Astrocyte (in vitro differentiated cells and primary cell): ENCODE measurements around the gene HYAL1. TPM values are rescaled to one million over a fixed set of nuclear protein-coding genes. Genes with fewer than 3 reads are reported as not detected.

ENCODE experiments used
- DNase-seq: peaks from one replicate; pipeline ENCODE4 v3.0.0-alpha.2; 2010; ENCODE audit warnings: low read depth
- FAIRE-seq: peaks from 2 replicates; lab custom pipeline; 2011; peaks lifted over from hg19 to GRCh38; lab: Jason Lieb, UNC
- H2AFZ ChIP-seq: 2 replicates; pipeline ENCODE4 v1.6.0; 2012; ENCODE audit warnings: low read depth, low read length, inconsistent platforms
- H3K27ac ChIP-seq: 2 replicates; pipeline ENCODE4 v1.5.1; 2011; ENCODE audit warnings: low read depth, low read length, inconsistent platforms
- H3K27me3 ChIP-seq: 2 replicates; pipeline ENCODE4 v1.6.0; 2011; ENCODE audit warnings: low read length, inconsistent platforms; ENCODE audit not compliant: insufficient read depth
- H3K36me3 ChIP-seq: 2 replicates; pipeline ENCODE4 v1.5.1; 2011; ENCODE audit warnings: low read length, inconsistent platforms; ENCODE audit not compliant: insufficient read depth
- H3K4me1 ChIP-seq: 2 replicates; pipeline ENCODE4 v1.5.1; 2011; ENCODE audit warnings: low read length, inconsistent platforms; ENCODE audit not compliant: insufficient read depth
- H3K4me2 ChIP-seq: 2 replicates; pipeline ENCODE4 v1.6.0; 2012; ENCODE audit warnings: low read length, inconsistent platforms
- H3K4me3 ChIP-seq: 2 replicates; pipeline ENCODE4 v1.5.1; 2011; ENCODE audit warnings: low read depth, mild to moderate bottlenecking, low read length, inconsistent platforms; ENCODE audit not compliant: insufficient read depth
- H3K79me2 ChIP-seq: 2 replicates; pipeline ENCODE4 v1.6.0; 2012; ENCODE audit warnings: mild to moderate bottlenecking, low read length, inconsistent platforms; ENCODE audit not compliant: insufficient read depth
- H3K9ac ChIP-seq: 2 replicates; pipeline ENCODE4 v1.6.0; 2012; ENCODE audit warnings: mild to moderate bottlenecking, low read length, inconsistent platforms
- H3K9me3 ChIP-seq: 2 replicates; pipeline ENCODE4 v1.5.1; 2012; ENCODE audit warnings: low read depth, mild to moderate bottlenecking, low read length, inconsistent platforms; ENCODE audit not compliant: insufficient read depth
- H4K20me1 ChIP-seq: 2 replicates; pipeline ENCODE4 v1.6.0; 2012; ENCODE audit warnings: low read length, inconsistent platforms; ENCODE audit not compliant: insufficient read depth
- H3K27ac Mint-ChIP-seq: one replicate; pipeline ENCODE4 v1.8.0; 2021; ENCODE audit warnings: mild to moderate bottlenecking, mixed read lengths; ENCODE audit not compliant: unreplicated experiment
- H3K27me3 Mint-ChIP-seq: one replicate; pipeline ENCODE4 v1.8.0; 2021; ENCODE audit warnings: low read depth, mixed read lengths; ENCODE audit not compliant: unreplicated experiment
- H3K36me3 Mint-ChIP-seq: one replicate; pipeline ENCODE4 v1.8.0; 2021; ENCODE audit warnings: low read depth, mixed read lengths; ENCODE audit not compliant: unreplicated experiment
- H3K4me1 Mint-ChIP-seq: one replicate; pipeline ENCODE4 v1.8.0; 2021; ENCODE audit warnings: low read depth, mixed read lengths; ENCODE audit not compliant: unreplicated experiment
- H3K4me3 Mint-ChIP-seq: one replicate; pipeline ENCODE4 v1.8.0; 2021; ENCODE audit warnings: mild to moderate bottlenecking, moderate library complexity, mixed read lengths; ENCODE audit not compliant: unreplicated experiment
- H3K9me3 Mint-ChIP-seq: one replicate; pipeline ENCODE4 v1.8.0; 2021; ENCODE audit warnings: mild to moderate bottlenecking, mixed read lengths; ENCODE audit not compliant: unreplicated experiment
- EZH2 ChIP-seq: IDR thresholded peaks from 2 replicates; pipeline ENCODE4 v1.6.1; 2012; ENCODE audit warnings: mild to moderate bottlenecking, low read length, inconsistent platforms; ENCODE audit not compliant: insufficient read depth
- total RNA-seq: library from RNA; stranded (reverse); gene quantifications from 2 replicates; pipeline ENCODE4 v1.2.1, GENCODE V29; 2021
- TF ChIP-seq, protein P1 (sequence below): IDR thresholded peaks from 2 replicates; pipeline ENCODE4 v1.5.1; 2011; ENCODE audit warnings: low read depth, mild to moderate bottlenecking, inconsistent platforms, low read length, moderate library complexity; ENCODE audit not compliant: insufficient read depth

Gene HYAL1
- total RNA-seq, 1 donor from 2014 or later, result 0.27 TPM

DNA sequence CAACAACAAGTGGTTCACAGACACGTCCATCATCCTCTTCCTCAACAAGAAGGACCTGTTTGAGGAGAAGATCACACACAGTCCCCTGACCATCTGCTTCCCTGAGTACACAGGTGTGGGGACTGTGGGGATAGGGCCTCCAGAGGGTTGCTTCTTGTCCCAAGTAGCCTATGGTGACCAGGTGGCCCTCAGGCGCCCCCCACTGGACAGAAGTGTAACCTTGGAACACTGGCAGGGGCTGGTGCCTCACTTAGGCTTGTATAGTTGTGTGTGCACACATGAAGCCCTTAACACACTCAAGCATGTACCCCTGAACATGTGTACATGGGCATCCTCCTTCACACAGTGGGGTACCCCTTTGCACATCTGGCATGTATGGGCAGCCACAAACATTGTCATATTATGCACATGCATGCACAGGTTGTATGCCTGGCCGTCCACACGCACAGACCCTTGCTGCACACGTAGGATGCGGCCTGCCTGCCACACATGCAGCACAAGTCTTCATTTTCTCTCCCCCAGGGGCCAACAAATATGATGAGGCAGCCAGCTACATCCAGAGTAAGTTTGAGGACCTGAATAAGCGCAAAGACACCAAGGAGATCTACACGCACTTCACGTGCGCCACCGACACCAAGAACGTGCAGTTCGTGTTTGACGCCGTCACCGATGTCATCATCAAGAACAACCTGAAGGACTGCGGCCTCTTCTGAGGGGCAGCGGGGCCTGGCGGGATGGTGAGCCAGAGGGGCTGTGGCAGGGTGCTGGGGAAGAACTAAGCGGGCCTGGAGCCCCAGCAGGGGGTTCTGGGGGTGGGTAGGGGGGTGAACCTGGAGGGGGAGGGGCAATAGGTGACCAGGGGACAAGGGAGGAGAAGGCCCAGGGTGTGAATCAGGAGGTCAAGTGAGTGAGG lies 46.1 kb downstream of the HYAL1 start:
- H3K4me3 ChIP-seq, result no peak overlapping the region
- H3K27me3 Mint-ChIP-seq, result no peaks in the 10 kb centered on the region
- H3K4me2 ChIP-seq, result no peak overlapping the region
- H3K9me3 Mint-ChIP-seq, result no peaks in the 10 kb centered on the region
- H3K27ac Mint-ChIP-seq, result no peak overlapping the region
- H4K20me1 ChIP-seq, result peaks cover 49% of the 10 kb centered on the region
- H3K36me3 Mint-ChIP-seq, result peaks cover 9% of the 10 kb centered on the region
- H3K36me3 ChIP-seq, result peaks cover 26% of the 10 kb centered on the region
- no peak overlapping the region for H3K27ac ChIP-seq
- H3K27me3 ChIP-seq, result no peaks in the 10 kb centered on the region
- TF ChIP-seq, protein P1, sequence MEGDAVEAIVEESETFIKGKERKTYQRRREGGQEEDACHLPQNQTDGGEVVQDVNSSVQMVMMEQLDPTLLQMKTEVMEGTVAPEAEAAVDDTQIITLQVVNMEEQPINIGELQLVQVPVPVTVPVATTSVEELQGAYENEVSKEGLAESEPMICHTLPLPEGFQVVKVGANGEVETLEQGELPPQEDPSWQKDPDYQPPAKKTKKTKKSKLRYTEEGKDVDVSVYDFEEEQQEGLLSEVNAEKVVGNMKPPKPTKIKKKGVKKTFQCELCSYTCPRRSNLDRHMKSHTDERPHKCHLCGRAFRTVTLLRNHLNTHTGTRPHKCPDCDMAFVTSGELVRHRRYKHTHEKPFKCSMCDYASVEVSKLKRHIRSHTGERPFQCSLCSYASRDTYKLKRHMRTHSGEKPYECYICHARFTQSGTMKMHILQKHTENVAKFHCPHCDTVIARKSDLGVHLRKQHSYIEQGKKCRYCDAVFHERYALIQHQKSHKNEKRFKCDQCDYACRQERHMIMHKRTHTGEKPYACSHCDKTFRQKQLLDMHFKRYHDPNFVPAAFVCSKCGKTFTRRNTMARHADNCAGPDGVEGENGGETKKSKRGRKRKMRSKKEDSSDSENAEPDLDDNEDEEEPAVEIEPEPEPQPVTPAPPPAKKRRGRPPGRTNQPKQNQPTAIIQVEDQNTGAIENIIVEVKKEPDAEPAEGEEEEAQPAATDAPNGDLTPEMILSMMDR, result peak; percentile 43
- TF ChIP-seq EZH2, result no peak
- no peak for DNase-seq
- peak overlapping the region; percentile 21 for H3K4me3 Mint-ChIP-seq
- no peak overlapping the region for H2AFZ ChIP-seq
- no peak for FAIRE-seq
- no peak overlapping the region for H3K9ac ChIP-seq
- H3K4me1 ChIP-seq, result peaks cover 42% of the 10 kb centered on the region
- no peaks in the 10 kb centered on the region for H3K9me3 ChIP-seq
- H3K4me1 Mint-ChIP-seq, result peaks cover 26% of the 10 kb centered on the region
- H3K79me2 ChIP-seq, result peaks cover 46% of the 10 kb centered on the region

DNA sequence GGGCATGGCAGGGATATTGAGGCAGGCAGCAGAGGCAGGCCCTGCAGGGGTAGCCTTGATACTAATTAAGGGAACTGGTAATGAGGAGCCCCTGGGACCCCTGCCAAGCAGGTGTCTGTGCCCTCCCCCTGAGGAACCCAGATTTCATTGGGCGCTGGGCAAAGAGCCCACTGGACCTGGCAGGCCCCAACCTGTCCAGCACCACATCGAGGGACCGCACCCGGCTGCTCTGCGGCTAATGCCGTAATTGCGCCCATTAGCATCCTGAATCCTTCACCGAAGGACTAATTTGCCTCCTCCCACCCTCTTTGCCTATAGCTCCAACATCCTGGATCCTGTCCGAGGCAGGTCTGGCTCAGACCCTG lies 48.1 kb downstream of the HYAL1 start:
- Histone ChIP-seq H3K27ac (peak overlapping the region; percentile 57), H3K36me3 (peaks cover 27% of the 10 kb centered on the region), H3K79me2 (peaks cover 66% of the 10 kb centered on the region), H4K20me1 (peaks cover 69% of the 10 kb centered on the region), H2AFZ (no peak overlapping the region), H3K27me3 (no peaks in the 10 kb centered on the region), H3K4me1 (peaks cover 46% of the 10 kb centered on the region), H3K9me3 (no peaks in the 10 kb centered on the region), H3K4me2 (peak overlapping the region; percentile 39), H3K9ac (peak overlapping the region; percentile 45), H3K4me3 (no peak overlapping the region)
- Mint-ChIP-seq H3K36me3 (peaks cover 14% of the 10 kb centered on the region), H3K4me1 (peaks cover 35% of the 10 kb centered on the region), H3K4me3 (no peak overlapping the region), H3K9me3 (no peaks in the 10 kb centered on the region), H3K27ac (no peak overlapping the region), H3K27me3 (no peaks in the 10 kb centered on the region)
- FAIRE-seq, result no peak
- TF ChIP-seq, protein P1, result no peak
- no peak for TF ChIP-seq EZH2
- DNase-seq, result no peak
